Coronary artery (tissue), 2 donors: ENCODE data around the gene WDFY4.

Source experiments
- DNase-seq: peaks from one replicate; pipeline ENCODE4 v3.0.0-alpha.2; 2017; ENCODE audit warnings: low spot score
- H3K27ac ChIP-seq, 2 donors: fragments of 200-600 bp; sonication (generic); one replicate each; pipeline ENCODE4 v1.5.1; 2016 to 2019
- H3K4me3 ChIP-seq: fragments of 200-600 bp; sonication (generic); 2 replicates; pipeline ENCODE4 v1.5.1; 2016; ENCODE audit warnings: mild to moderate bottlenecking, moderate library complexity
- TF ChIP-seq, protein P1 (sequence below): fragments of 200-600 bp; sonication (generic); IDR thresholded peaks from one replicate; pipeline ENCODE4 v1.5.1; 2019; ENCODE audit warnings: antibody characterized with exemption

Gene WDFY4

DNA sequence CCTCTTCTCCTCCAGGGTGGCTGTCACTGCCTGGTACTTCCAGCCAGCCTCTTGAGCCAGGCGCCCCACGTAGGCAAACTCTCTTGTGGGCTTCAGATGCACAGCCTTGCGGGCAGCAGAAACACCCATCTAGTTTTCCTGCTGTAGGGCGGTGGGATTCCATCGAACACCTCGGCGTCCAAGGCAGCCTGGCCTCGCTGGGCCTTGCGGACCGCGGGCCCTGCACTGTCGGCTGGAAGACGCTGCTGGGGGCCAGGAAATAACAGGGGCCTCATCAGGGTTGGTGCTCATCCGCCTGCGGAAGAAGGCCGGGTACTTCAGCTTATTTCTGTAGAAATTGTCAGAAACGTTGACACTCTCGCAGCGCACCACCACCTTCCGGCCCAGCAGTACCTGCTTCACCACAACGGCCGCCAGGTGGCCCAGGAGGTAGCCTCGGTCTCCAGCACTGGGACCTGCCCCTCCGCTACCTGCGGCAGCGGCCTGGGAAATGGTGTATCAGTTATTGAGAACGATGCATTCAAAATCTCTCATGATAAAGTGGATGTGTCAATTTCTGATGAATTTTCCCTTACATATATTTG lies 61.1 kb downstream of the WDFY4 start:
- DNase-seq: no peak
- TF ChIP-seq, protein P1, sequence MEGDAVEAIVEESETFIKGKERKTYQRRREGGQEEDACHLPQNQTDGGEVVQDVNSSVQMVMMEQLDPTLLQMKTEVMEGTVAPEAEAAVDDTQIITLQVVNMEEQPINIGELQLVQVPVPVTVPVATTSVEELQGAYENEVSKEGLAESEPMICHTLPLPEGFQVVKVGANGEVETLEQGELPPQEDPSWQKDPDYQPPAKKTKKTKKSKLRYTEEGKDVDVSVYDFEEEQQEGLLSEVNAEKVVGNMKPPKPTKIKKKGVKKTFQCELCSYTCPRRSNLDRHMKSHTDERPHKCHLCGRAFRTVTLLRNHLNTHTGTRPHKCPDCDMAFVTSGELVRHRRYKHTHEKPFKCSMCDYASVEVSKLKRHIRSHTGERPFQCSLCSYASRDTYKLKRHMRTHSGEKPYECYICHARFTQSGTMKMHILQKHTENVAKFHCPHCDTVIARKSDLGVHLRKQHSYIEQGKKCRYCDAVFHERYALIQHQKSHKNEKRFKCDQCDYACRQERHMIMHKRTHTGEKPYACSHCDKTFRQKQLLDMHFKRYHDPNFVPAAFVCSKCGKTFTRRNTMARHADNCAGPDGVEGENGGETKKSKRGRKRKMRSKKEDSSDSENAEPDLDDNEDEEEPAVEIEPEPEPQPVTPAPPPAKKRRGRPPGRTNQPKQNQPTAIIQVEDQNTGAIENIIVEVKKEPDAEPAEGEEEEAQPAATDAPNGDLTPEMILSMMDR: no peak
- Histone ChIP-seq H3K27ac (no peak overlapping the region), H3K4me3 (no peak overlapping the region)

DNA sequence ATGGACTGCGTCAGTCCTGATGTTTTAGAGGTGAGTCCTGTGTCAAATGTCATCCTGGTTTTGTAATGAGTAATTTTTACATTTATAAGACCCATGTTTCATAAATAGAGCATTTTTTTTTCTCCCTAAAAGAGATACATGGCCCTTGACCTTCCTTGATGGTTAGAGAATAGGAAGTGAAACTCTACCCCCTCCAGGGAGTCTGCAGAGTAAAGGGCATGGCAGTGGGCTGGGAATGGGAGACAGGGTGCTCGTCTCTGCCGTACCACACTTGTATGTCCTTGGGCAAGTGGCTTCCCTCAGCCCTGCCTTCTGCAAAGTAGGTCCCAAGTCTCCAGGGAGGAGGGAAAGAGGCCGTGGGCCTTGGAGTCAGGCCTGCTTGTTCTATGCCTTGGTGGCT lies 63.9 kb downstream of the WDFY4 start:
- TF ChIP-seq, protein P1: no peak
- no peak for DNase-seq
- Histone ChIP-seq H3K4me3 (no peak overlapping the region), H3K27ac (no peak overlapping the region)

DNA sequence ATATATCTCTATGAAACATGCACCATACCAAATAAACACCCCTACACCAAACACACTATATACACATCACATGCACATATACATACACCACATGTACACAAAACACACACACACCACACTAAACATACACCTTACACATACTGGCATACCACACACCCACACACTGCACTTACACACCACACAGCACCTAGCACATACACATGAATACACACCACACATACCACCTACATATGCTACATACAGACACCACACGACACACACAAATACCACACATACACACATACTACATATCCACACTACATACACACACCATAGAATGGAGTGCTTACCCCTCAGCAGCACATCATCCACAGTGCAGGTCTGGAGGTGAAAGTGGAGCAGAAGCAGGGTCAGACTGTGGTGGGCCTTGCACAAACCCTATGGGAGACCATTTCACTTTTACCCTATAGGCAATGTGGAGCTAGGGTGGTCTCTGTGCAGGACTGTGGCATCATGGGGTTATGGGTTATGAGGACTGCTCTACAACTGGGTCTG lies 64.6 kb downstream of the WDFY4 start:
- Histone ChIP-seq H3K4me3 (no peak overlapping the region), H3K27ac (no peak overlapping the region)
- DNase-seq: no peak
- TF ChIP-seq, protein P1: no peak

DNA sequence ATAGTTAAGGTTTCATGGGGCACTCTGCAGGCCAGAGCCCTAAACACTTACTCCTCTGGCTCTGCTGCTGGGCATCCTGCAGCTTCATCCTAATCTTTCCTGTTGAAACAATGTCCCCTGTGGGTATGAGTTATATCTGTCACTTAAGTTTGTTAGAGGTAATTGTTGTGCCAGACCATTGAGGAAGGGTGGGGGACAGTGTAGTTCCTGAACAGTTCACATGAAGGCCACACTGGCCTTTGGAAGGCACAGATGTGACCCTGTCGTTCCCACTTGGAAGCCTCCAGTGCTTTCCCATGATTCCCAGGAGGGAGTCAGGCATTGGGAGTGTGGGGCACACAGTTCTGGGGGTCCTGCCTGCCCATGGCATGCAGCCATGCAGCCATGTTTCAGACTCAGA lies 65.3 kb downstream of the WDFY4 start:
- DNase-seq: no peak
- Histone ChIP-seq H3K4me3 (no peak overlapping the region), H3K27ac (no peak overlapping the region)
- TF ChIP-seq, protein P1: no peak

DNA sequence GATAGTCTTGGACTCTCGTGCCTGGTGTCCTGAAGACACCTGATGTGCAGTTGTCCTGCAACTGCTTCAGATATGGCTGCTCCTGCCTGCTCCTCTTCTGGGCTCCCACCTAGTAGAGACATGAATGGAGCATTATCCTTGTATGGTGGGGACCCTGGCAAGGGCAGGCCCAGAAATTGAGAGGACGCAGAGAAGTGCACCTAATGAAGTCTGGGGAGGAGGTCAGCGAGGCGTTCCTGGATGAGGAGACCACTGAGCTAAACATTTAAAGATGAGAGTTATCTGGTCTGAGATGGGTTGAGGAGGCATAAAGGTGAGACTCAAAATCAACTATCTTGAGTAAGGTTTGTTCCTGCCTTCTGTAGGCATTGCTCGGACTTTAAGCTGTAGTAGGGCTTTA lies 66.3 kb downstream of the WDFY4 start:
- DNase-seq: no peak
- H3K27ac ChIP-seq: no peak overlapping the region
- H3K4me3 ChIP-seq: no peak overlapping the region
- TF ChIP-seq, protein P1: no peak

DNA sequence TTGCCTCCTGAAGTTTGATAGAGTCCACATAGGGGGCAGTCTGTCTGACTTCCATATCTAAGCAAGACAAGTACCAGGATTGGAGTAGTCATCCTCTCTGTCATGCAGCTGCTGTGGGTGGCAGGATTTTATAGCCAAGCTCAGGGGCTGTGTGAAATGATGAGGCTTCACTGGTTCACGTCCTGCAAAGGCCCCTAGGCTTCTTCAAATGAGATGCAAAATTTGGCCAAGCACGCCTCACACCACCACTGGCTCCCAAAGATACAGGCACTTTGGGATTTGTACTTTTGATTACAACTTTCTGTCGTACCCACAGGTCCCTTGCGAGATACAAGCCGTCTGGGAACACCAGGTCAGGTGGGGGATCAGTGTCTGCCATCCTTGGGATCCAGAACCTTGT lies 67.1 kb downstream of the WDFY4 start:
- H3K4me3 ChIP-seq: no peak overlapping the region
- no peak overlapping the region for H3K27ac ChIP-seq
- DNase-seq: no peak
- TF ChIP-seq, protein P1: no peak

DNA sequence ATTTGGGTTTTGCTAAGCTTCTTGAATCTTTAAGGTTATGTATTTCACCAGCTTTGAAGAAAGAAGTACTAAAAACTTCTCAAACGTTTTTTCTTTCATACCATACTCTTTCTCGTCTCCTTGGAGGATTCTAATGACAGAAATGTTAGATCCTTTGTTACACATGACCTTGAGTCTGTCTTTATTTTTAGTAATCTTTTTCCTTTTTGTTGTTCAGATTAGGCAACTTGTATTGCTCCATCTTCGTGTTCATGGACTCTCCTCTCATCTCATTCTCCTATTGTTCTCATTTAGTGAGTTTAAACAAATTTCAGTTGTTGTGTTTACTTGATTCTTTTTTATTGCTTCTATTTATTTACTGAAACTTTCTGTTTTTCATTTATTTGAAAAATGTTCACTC lies 73.7 kb downstream of the WDFY4 start:
- TF ChIP-seq, protein P1: no peak
- Histone ChIP-seq H3K4me3 (no peak overlapping the region), H3K27ac (no peak overlapping the region)
- no peak for DNase-seq
